Right hindlimb (tissue), 1 donor: ENCODE data around the gene ADPGK.
"Not testable (repeated sequence)": the region's sequence is repeated elsewhere in the genome, so short reads cannot be mapped to it uniquely, and the experiment has no call there.

Source experiments
- DNase-seq: peaks from one replicate; pipeline ENCODE4 v3.0.0-alpha.2; 2018

ADPGK gene

GRCh38 chr15:72783640-72784455 is at the start of gene ADPGK:
Gene ADPGK, minus strand, starts transcription at chr15:72783758. Its CDS starts 67 bp downstream, at chr15:72783691.
- peak; percentile 95 for DNase-seq

GRCh38 chr15:72827226-72827625 is 43.7 kb upstream of the ADPGK start:
- no peak for DNase-seq

- DNase-seq = no peak
Observed at GRCh38 chr15:72826611-72827010, 43.1 kb upstream of the ADPGK start.

- no peak for DNase-seq
Observed at GRCh38 chr15:72825829-72826228, 42.3 kb upstream of the ADPGK start.

GRCh38 chr15:72824781-72825180 is 41.2 kb upstream of the ADPGK start:
- no peak for DNase-seq

- no peak for DNase-seq
Observed at GRCh38 chr15:72824112-72824511, 40.6 kb upstream of the ADPGK start.

- no peak for DNase-seq
Observed at GRCh38 chr15:72820278-72820677, 36.7 kb upstream of the ADPGK start.

GRCh38 chr15:72818632-72819031 is 35.1 kb upstream of the ADPGK start:
- DNase-seq = no peak

GRCh38 chr15:72813345-72814004 is 29.9 kb upstream of the ADPGK start:
- DNase-seq = no peak

- DNase-seq = no peak
Observed at GRCh38 chr15:72809329-72809728, 25.8 kb upstream of the ADPGK start.

- not testable (repeated sequence) for DNase-seq
Observed at GRCh38 chr15:72807346-72807745, 23.8 kb upstream of the ADPGK start.

- no peak for DNase-seq
Observed at GRCh38 chr15:72803006-72803405, 19.4 kb upstream of the ADPGK start.

- no peak for DNase-seq
Observed at GRCh38 chr15:72801590-72802325, 18.2 kb upstream of the ADPGK start.

- no peak for DNase-seq
Observed at GRCh38 chr15:72800833-72801481, 17.4 kb upstream of the ADPGK start.

GRCh38 chr15:72797834-72798233 is 14.3 kb upstream of the ADPGK start:
- no peak for DNase-seq

GRCh38 chr15:72797338-72797689 is 13.8 kb upstream of the ADPGK start:
- no peak for DNase-seq

GRCh38 chr15:72796515-72797337 is 13.2 kb upstream of the ADPGK start:
- peak; percentile 56 for DNase-seq

GRCh38 chr15:72796210-72796514 is 12.6 kb upstream of the ADPGK start:
- no peak for DNase-seq

GRCh38 chr15:72793766-72794660 is 10.5 kb upstream of the ADPGK start:
- DNase-seq = no peak

GRCh38 chr15:72792431-72792830 is 8.9 kb upstream of the ADPGK start:
- DNase-seq = no peak

GRCh38 chr15:72790302-72790910 is 6.8 kb upstream of the ADPGK start:
- DNase-seq = no peak
